IMR-90 (cell line): ENCODE data around the gene FNDC3B. TPM values are rescaled to one million over a fixed set of nuclear protein-coding genes. Genes with fewer than 3 reads are reported as not detected.

Experiments used
- ATAC-seq: fragments of 200-7000 bp; cut with Tn5 transposase; 2 replicates; pipeline ENCODE4 v1.9.1; 2020; ENCODE audit warnings: low read depth, mild to moderate bottlenecking, moderate library complexity
- BruUV-seq: library from RNA; stranded (reverse); fragments of 400-500 nt; replicated peaks from 2 replicates; lab custom pipeline; 2021; lab: Mats Ljungman, UMichigan
- CTCF ChIA-PET: fragments of 300-600 bp; formaldehyde crosslinking; extraction: SDS; loops from one replicate; lab custom pipeline; 2021; ENCODE audit warnings: antibody characterized with exemption; lab: Yijun Ruan, JAX
- POLR2A ChIA-PET: fragments of 300-600 bp; sonication (Branson Sonifier 250); formaldehyde crosslinking; loops from one replicate; lab custom pipeline; 2022; ENCODE audit warnings: antibody characterized with exemption; ENCODE audit not compliant: unreplicated experiment; lab: Charles Lee
- DNase-seq: peaks from one replicate; pipeline ENCODE4 v3.0.0; 2013
- H2AFZ ChIP-seq: replicated peaks from 2 replicates; pipeline ENCODE3; 2013; ENCODE audit warnings: low read length, mild to moderate bottlenecking; ENCODE audit not compliant: poor library complexity
- H2AK5ac ChIP-seq: 2 replicates; pipeline ENCODE4 v1.6.1; 2013; ENCODE audit warnings: low read depth, low read length, inconsistent platforms
- H2AK9ac ChIP-seq: replicated peaks from 2 replicates; pipeline ENCODE3; 2013; ENCODE audit warnings: mild to moderate bottlenecking, low read depth, low read length, moderate library complexity; ENCODE audit not compliant: poor library complexity
- H2BK120ac ChIP-seq: 2 replicates; pipeline ENCODE4 v1.6.1; 2013; ENCODE audit warnings: low read depth, low read length, inconsistent platforms
- H2BK15ac ChIP-seq: 3 replicates; pipeline ENCODE4 v1.6.1; 2013; ENCODE audit warnings: low read depth, low read length, inconsistent platforms
- H2BK20ac ChIP-seq: 2 replicates; pipeline ENCODE4 v1.6.1; 2013; ENCODE audit warnings: low read depth, mild to moderate bottlenecking, inconsistent platforms, low read length, moderate library complexity
- H2BK5ac ChIP-seq: 2 replicates; pipeline ENCODE4 v1.6.1; 2013; ENCODE audit warnings: mild to moderate bottlenecking, low read depth, low read length, inconsistent platforms; ENCODE audit not compliant: poor library complexity, severe bottlenecking
- H3K14ac ChIP-seq: replicated peaks from 2 replicates; pipeline ENCODE4 v1.6.1; 2013; ENCODE audit warnings: low read depth, low read length, inconsistent platforms
- H3K18ac ChIP-seq: 2 replicates; pipeline ENCODE4 v1.6.1; 2013; ENCODE audit warnings: low read depth, low read length, control low read depth
- H3K23ac ChIP-seq: 2 replicates; pipeline ENCODE4 v1.6.1; 2013; ENCODE audit warnings: low read depth, low read length, inconsistent platforms
- H3K27ac ChIP-seq: 2 replicates; pipeline ENCODE4 v1.5.1; 2013; ENCODE audit warnings: mild to moderate bottlenecking, control low read depth, low read length; ENCODE audit not compliant: insufficient read depth
- H3K27me3 ChIP-seq: 2 replicates; pipeline ENCODE4 v1.6.1; 2013; ENCODE audit warnings: low read length; ENCODE audit not compliant: control insufficient read depth, insufficient read depth
- H3K36me3 ChIP-seq: 2 replicates; pipeline ENCODE4 v1.6.1; 2013; ENCODE audit warnings: low read length, mixed read lengths; ENCODE audit not compliant: control insufficient read depth, insufficient read depth
- H3K4ac ChIP-seq: 2 replicates; pipeline ENCODE4 v1.6.1; 2013; ENCODE audit warnings: low read depth, low read length, inconsistent platforms
- H3K4me1 ChIP-seq: 2 replicates; pipeline ENCODE4 v1.6.1; 2013; ENCODE audit warnings: low read length, mixed read lengths; ENCODE audit not compliant: control insufficient read depth, insufficient read depth
- H3K4me2 ChIP-seq: 2 replicates; pipeline ENCODE4 v1.6.1; 2013; ENCODE audit warnings: low read depth, mild to moderate bottlenecking, control low read depth, low read length, moderate library complexity
- H3K4me3 ChIP-seq: 2 replicates; pipeline ENCODE4 v1.5.1; 2013; ENCODE audit warnings: low read depth, mild to moderate bottlenecking, control low read depth, low read length, moderate library complexity; ENCODE audit not compliant: insufficient read depth
- H3K56ac ChIP-seq: 2 replicates; pipeline ENCODE4 v1.6.1; 2013; ENCODE audit warnings: low read length, inconsistent platforms; ENCODE audit not compliant: insufficient read depth; ENCODE audit errors: extremely low read depth
- H3K79me1 ChIP-seq, 2 experiments: 2 replicates each; pipeline ENCODE4 v1.6.1; 2013; ENCODE audit warnings: low read length in 2 of 2, inconsistent platforms in 1 of 2, low read depth in 1 of 2
- H3K9ac ChIP-seq: 2 replicates; pipeline ENCODE4 v1.6.1; 2013; ENCODE audit warnings: low read depth, low read length, control low read depth
- H3K9me1 ChIP-seq: 2 replicates; pipeline ENCODE4 v1.6.1; 2013; ENCODE audit warnings: low read length, inconsistent platforms; ENCODE audit not compliant: insufficient read depth
- H3K9me3 ChIP-seq: 2 replicates; pipeline ENCODE4 v1.6.1; 2013; ENCODE audit warnings: low read length; ENCODE audit not compliant: control insufficient read depth, insufficient read depth
- H4K20me1 ChIP-seq: 2 replicates; pipeline ENCODE4 v1.6.1; 2013; ENCODE audit warnings: low read length, inconsistent platforms; ENCODE audit not compliant: insufficient read depth
- H4K5ac ChIP-seq: 2 replicates; pipeline ENCODE4 v1.6.1; 2013; ENCODE audit warnings: mild to moderate bottlenecking, low read depth, low read length, control low read depth
- H4K8ac ChIP-seq, 2 experiments: 2 replicates each; pipeline ENCODE4 v1.6.1; 2013; ENCODE audit warnings: low read depth in 2 of 2, low read length in 2 of 2, control low read depth in 1 of 2, inconsistent platforms in 1 of 2
- H4K91ac ChIP-seq: 2 replicates; pipeline ENCODE4 v1.6.1; 2013; ENCODE audit warnings: low read depth, low read length, inconsistent platforms; ENCODE audit not compliant: insufficient read depth
- BHLHE40 ChIP-seq: fragments of 150-350 bp; IDR thresholded peaks from 2 replicates; pipeline ENCODE4 v1.6.1; 2016; ENCODE audit warnings: mild to moderate bottlenecking, low read depth, low read length
- CEBPB ChIP-seq: IDR thresholded peaks from 2 replicates; pipeline ENCODE4 v1.6.1; 2012; ENCODE audit warnings: low read depth, low read length, improper control_type of control experiment
- CHD1 ChIP-seq: IDR thresholded peaks from 2 replicates; pipeline ENCODE4 v1.6.1; 2012; ENCODE audit warnings: low read depth, low read length, improper control_type of control experiment
- FOS ChIP-seq: fragments of 150-350 bp; IDR thresholded peaks from 2 replicates; pipeline ENCODE4 v1.6.1; 2016; ENCODE audit warnings: low read depth, low read length
- MAFK ChIP-seq: IDR thresholded peaks from 2 replicates; pipeline ENCODE4 v1.6.1; 2012; ENCODE audit warnings: low read depth, low read length, improper control_type of control experiment
- MAZ ChIP-seq: IDR thresholded peaks from 2 replicates; pipeline ENCODE4 v1.6.1; 2012; ENCODE audit warnings: low read depth, mild to moderate bottlenecking, low read length, improper control_type of control experiment, moderate library complexity, borderline replicate concordance
- MXI1 ChIP-seq: IDR thresholded peaks from 2 replicates; pipeline ENCODE4 v1.6.1; 2012; ENCODE audit warnings: low read depth, mild to moderate bottlenecking, low read length, moderate library complexity, borderline replicate concordance
- NFE2L2 ChIP-seq: fragments of 150-350 bp; IDR thresholded peaks from 2 replicates; pipeline ENCODE4 v1.6.1; 2016; ENCODE audit warnings: low read depth, mild to moderate bottlenecking, low read length
- POLR2A ChIP-seq: IDR thresholded peaks from 2 replicates; pipeline ENCODE4 v1.6.1; 2012; ENCODE audit warnings: mild to moderate bottlenecking, low read depth, low read length
- RAD21 ChIP-seq: IDR thresholded peaks from 2 replicates; pipeline ENCODE4 v1.6.1; 2012; ENCODE audit warnings: low read length, improper control_type of control experiment
- RCOR1 ChIP-seq: IDR thresholded peaks from 2 replicates; pipeline ENCODE4 v1.6.1; 2012; ENCODE audit warnings: mild to moderate bottlenecking, low read length, improper control_type of control experiment; ENCODE audit not compliant: insufficient replicate concordance
- RFX5 ChIP-seq: IDR thresholded peaks from 2 replicates; pipeline ENCODE4 v1.8.0; 2012; ENCODE audit warnings: low read depth, mild to moderate bottlenecking, low read length, moderate library complexity
- SMC3 ChIP-seq: fragments of 150-350 bp; IDR thresholded peaks from 2 replicates; pipeline ENCODE4 v1.6.1; 2016; ENCODE audit warnings: low read depth, mild to moderate bottlenecking, antibody characterized with exemption, low read length, moderate library complexity
- WGBS, 2 experiments: methylation state at CpG; one replicate each; pipeline versions ENCODE4 v1.1.5 to v1.1.7; 2013; ENCODE audit warnings: missing lambda C conversion rate in 2 of 2; ENCODE audit not compliant: insufficient read length in 1 of 2; ENCODE audit errors: extremely low coverage in 2 of 2; 5-methylcytosine and 5-hydroxymethylcytosine counted together
- dilution Hi-C: fragments of 300-500 bp; cut with HindIII; formaldehyde crosslinking; loops from one replicate; pipeline ENCODE4 v1.14.3; 2018; ENCODE audit warnings: low sequenced_read_pairs; ENCODE audit not compliant: unreplicated experiment
- in situ Hi-C: fragments of 300-500 bp; cut with MboI; formaldehyde crosslinking; loops from 3 replicates; pipeline ENCODE4 v1.14.3; 2019; ENCODE audit warnings: low sequenced_read_pairs, inconsistent platforms, mixed read lengths
- intact Hi-C: fragments of 100-400 bp; cut with micrococcal nuclease; formaldehyde crosslinking; loops from 2 replicates; pipeline ENCODE4 v1.10.0; 2022
- polyA plus RNA-seq, 3 experiments: library from polyadenylated mRNA; depleted of rRNA; stranded (reverse); fragments of >200 nt; gene quantifications; 2 replicates each; pipeline ENCODE4 v1.2.3, GENCODE V29; 2012; ENCODE audit warnings: low replicate concordance in 1 of 3
- total RNA-seq: library from RNA; depleted of rRNA; stranded (reverse); fragments of >200 nt; gene quantifications from 2 replicates; pipeline ENCODE4 v1.2.3, GENCODE V29; 2012
- TF ChIP-seq, protein P1 (sequence below): fragments of 150-350 bp; IDR thresholded peaks from 2 replicates; pipeline ENCODE4 v1.6.1; 2016; ENCODE audit warnings: low read depth, mild to moderate bottlenecking, low read length, moderate library complexity, borderline replicate concordance
- TF ChIP-seq, protein P2 (sequence below): conservative IDR thresholded peaks from 2 replicates; pipeline ENCODE4 v1.5.1; 2012; ENCODE audit warnings: mild to moderate bottlenecking, low read depth, low read length, improper control_type of control experiment
- TF ChIP-seq, protein P3 (sequence below): fragments of 150-350 bp; IDR thresholded peaks from 2 replicates; pipeline ENCODE4 v1.6.1; 2017; ENCODE audit warnings: mild to moderate bottlenecking, antibody characterized with exemption, low read length, low read depth

FNDC3B gene
- total and polyA plus RNA-seq, 2 of the 4 experiments (the other 2 are of a cell fraction): 23.9 to 150 TPM

DNA sequence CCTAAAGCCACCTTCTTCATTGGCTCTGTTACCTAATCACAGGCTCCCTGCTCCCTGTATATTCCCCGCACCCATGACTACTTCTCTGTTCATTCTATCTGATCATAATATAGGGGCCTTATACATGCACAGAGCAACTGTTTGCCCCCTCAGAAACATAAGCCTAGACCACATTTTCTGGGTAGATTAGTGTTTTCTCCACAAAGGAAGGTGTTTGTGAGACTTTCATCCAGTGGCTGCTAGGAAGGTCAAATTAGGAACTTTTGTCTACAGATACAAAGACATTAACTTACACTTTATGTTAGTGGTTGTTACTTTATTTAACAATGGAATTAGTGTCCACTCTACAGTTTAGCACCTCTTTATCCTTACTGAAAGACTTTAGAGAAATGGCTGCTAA, 234.0 kb downstream of the FNDC3B start:
- Histone ChIP-seq H3K9ac (no peak overlapping the region), H3K27me3 (no peaks in the 10 kb centered on the region), H3K4me3 (no peak overlapping the region), H3K79me1 (peaks cover 34 to 81% of the 10 kb centered on the region in 2 experiments), H4K8ac (no peak overlapping the region), H4K5ac (no peak overlapping the region; the same call in 1 of the 2 replicates), H3K56ac (no peak overlapping the region), H2BK20ac (no peak overlapping the region), H4K20me1 (peaks cover 38% of the 10 kb centered on the region; the same call in 1 of the 2 replicates), H2BK5ac (no peak overlapping the region), H4K91ac (no peak overlapping the region), H3K9me1 (peaks cover 14% of the 10 kb centered on the region), H3K27ac (no peak overlapping the region), H3K23ac (peak overlapping the region; percentile 3; the same call in 1 of the 2 replicates), H3K14ac (no peak overlapping the region), H2BK120ac (no peak overlapping the region), H2BK15ac (no peak overlapping the region), H3K18ac (no peak overlapping the region; the same call in 1 of the 2 replicates), H3K4ac (no peak overlapping the region; the same call in 1 of the 2 replicates), H2AK5ac (no peak overlapping the region), H3K36me3 (peaks cover 13% of the 10 kb centered on the region), H2AFZ (no peak overlapping the region), H3K4me2 (no peak overlapping the region), H2AK9ac (no peak overlapping the region), H3K4me1 (peaks cover 18% of the 10 kb centered on the region), H3K9me3 (no peaks in the 10 kb centered on the region)
- ChIA-PET CTCF (no interaction called here), POLR2A (no interaction called here)
- TF ChIP-seq POLR2A (no peak), MXI1 (no peak), CHD1 (no peak), CEBPB (no peak), SMC3 (no peak), BHLHE40 (no peak), MAFK (no peak), RFX5 (no peak), FOS (no peak), RCOR1 (no peak), RAD21 (no peak), MAZ (no peak), NFE2L2 (no peak)
- TF ChIP-seq, protein P1, sequence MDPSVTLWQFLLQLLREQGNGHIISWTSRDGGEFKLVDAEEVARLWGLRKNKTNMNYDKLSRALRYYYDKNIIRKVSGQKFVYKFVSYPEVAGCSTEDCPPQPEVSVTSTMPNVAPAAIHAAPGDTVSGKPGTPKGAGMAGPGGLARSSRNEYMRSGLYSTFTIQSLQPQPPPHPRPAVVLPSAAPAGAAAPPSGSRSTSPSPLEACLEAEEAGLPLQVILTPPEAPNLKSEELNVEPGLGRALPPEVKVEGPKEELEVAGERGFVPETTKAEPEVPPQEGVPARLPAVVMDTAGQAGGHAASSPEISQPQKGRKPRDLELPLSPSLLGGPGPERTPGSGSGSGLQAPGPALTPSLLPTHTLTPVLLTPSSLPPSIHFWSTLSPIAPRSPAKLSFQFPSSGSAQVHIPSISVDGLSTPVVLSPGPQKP: no peak
- TF ChIP-seq, protein P2, sequence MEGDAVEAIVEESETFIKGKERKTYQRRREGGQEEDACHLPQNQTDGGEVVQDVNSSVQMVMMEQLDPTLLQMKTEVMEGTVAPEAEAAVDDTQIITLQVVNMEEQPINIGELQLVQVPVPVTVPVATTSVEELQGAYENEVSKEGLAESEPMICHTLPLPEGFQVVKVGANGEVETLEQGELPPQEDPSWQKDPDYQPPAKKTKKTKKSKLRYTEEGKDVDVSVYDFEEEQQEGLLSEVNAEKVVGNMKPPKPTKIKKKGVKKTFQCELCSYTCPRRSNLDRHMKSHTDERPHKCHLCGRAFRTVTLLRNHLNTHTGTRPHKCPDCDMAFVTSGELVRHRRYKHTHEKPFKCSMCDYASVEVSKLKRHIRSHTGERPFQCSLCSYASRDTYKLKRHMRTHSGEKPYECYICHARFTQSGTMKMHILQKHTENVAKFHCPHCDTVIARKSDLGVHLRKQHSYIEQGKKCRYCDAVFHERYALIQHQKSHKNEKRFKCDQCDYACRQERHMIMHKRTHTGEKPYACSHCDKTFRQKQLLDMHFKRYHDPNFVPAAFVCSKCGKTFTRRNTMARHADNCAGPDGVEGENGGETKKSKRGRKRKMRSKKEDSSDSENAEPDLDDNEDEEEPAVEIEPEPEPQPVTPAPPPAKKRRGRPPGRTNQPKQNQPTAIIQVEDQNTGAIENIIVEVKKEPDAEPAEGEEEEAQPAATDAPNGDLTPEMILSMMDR: no peak
- TF ChIP-seq, protein P3, sequence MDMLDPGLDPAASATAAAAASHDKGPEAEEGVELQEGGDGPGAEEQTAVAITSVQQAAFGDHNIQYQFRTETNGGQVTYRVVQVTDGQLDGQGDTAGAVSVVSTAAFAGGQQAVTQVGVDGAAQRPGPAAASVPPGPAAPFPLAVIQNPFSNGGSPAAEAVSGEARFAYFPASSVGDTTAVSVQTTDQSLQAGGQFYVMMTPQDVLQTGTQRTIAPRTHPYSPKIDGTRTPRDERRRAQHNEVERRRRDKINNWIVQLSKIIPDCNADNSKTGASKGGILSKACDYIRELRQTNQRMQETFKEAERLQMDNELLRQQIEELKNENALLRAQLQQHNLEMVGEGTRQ: no peak
- BruUV-seq: no TSS peak
- DNase-seq (no peak), ATAC-seq (no peak)
- in situ Hi-C loops (no loop called here), dilution Hi-C loops (no loop called here), intact Hi-C loops (no loop called here)
- WGBS, 2 experiments: no CpG with 5 or more reads among the region's 1 CpG
